ENCODE results near the gene OR2A2.

OR2A2 gene

DNA sequence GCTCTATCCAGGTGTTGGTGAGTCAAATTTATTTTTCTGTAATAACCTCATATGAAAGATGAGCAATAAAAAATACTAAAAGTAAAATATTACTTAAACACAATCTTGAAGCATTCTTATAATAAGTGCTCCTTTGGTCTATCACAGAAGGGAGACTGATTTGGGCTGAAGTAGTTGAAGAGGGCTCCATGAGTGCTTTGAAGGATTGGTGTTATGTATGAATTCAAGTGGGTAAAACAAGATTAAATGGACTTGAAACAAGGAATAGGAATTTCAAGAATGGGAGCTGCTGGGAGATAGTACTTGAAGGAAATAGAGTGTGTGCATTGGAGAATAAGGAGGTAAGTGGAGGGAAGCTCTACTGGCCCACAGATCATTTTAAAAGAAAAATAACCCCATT is 7.3 kb upstream of the OR2A2 start:
- no peak for TF ChIP-seq TAF1 (IDR thresholded peaks at IDR 0.05; ENCODE audit: borderline replicate concordance, insufficient read depth, low read length)
- no peak for TF ChIP-seq REST (IDR thresholded peaks at IDR 0.05; ENCODE audit: insufficient read depth in 1 of 2, low read depth in 2 of 2, low read length in 2 of 2)
- TF ChIP-seq SIN3A (IDR thresholded peaks at IDR 0.05; ENCODE audit: borderline replicate concordance, insufficient read depth, low read length): no peak
- no peak for TF ChIP-seq FOXP2 (optimal IDR thresholded peaks at IDR 0.05; ENCODE audit: borderline replicate concordance, extremely low read depth, extremely low read length, insufficient read depth)
- TF ChIP-seq POLR2AphosphoS5 (IDR thresholded peaks at IDR 0.05; ENCODE audit: low read depth, low read length): no peak

DNA sequence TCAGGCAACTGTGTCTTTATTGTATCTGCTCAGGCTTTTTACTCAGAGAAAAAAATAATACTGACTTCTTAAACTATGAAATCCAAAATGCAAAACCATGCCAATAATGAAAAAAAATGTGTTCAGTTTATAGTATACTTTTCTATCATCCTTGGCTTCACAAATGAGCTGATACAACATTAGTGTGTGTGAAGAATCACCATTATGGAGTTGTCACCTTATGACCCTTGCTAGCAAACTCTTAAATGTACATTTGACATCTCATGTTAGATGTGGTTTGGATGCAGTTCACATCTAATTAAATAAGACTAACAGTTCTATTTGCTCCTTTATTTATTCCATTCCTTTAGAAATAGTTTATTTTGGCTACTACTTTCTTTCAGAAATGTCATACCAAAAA is 4.2 kb upstream of the OR2A2 start:
- TF ChIP-seq TAF1 (IDR thresholded peaks at IDR 0.05; ENCODE audit: borderline replicate concordance, insufficient read depth, low read length) (no peak), FOXP2 (optimal IDR thresholded peaks at IDR 0.05; ENCODE audit: borderline replicate concordance, extremely low read depth, extremely low read length, insufficient read depth) (no peak)

DNA sequence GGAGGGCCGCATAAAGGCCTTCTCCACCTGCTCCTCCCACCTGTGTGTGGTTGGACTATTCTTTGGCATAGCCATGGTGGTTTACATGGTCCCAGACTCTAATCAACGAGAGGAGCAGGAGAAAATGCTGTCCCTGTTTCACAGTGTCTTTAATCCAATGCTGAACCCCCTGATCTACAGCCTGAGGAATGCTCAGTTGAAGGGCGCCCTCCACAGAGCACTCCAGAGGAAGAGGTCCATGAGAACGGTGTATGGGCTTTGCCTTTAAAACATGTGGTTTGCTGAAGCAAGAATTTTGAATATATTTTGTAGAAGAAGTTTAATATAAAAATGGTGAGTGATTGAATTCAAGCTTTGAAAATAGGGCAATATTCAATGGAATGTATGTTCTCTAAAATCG is 889 bp downstream of the OR2A2 start:
- TF ChIP-seq REST (IDR thresholded peaks at IDR 0.05; ENCODE audit: insufficient read depth in 1 of 2, low read depth in 2 of 2, low read length in 2 of 2): no peak
- TF ChIP-seq POLR2AphosphoS5 (IDR thresholded peaks at IDR 0.05; ENCODE audit: low read depth, low read length): no peak
- TF ChIP-seq FOXP2 (optimal IDR thresholded peaks at IDR 0.05; ENCODE audit: borderline replicate concordance, extremely low read depth, extremely low read length, insufficient read depth): no peak
- no peak for TF ChIP-seq TAF1 (IDR thresholded peaks at IDR 0.05; ENCODE audit: borderline replicate concordance, insufficient read depth, low read length)
- TF ChIP-seq SIN3A (IDR thresholded peaks at IDR 0.05; ENCODE audit: borderline replicate concordance, insufficient read depth, low read length): no peak

GRCh38 chr7:144113651-144114050 is 4.3 kb downstream of the OR2A2 start:
- TF ChIP-seq POLR2AphosphoS5 (IDR thresholded peaks at IDR 0.05; ENCODE audit: low read depth, low read length): no peak
- no peak for TF ChIP-seq REST (IDR thresholded peaks at IDR 0.05; ENCODE audit: insufficient read depth in 1 of 2, low read depth in 2 of 2, low read length in 2 of 2)
- no peak for TF ChIP-seq SIN3A (IDR thresholded peaks at IDR 0.05; ENCODE audit: borderline replicate concordance, insufficient read depth, low read length)
- TF ChIP-seq FOXP2 (optimal IDR thresholded peaks at IDR 0.05; ENCODE audit: borderline replicate concordance, extremely low read depth, extremely low read length, insufficient read depth): no peak
- TF ChIP-seq TAF1 (IDR thresholded peaks at IDR 0.05; ENCODE audit: borderline replicate concordance, insufficient read depth, low read length): no peak

DNA sequence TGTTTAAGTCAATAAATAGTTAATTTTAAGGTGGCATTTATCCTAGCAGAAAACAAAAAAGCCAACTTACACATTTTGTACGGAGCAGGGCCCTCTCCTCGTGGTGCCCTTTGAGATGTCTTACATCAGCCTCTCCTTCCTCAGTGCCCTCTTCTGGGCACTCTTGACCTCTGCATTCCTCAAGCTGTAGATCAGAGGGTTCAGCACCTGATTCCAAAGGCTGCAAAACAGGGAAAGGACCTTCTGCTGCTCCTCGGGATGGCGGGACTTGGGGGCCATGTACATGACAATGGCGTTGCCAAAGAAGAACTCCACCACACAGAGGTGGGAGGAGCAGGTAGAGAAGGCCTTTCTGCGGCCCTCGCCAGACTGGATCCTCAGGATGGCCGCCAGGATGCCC is 9.0 kb downstream of the OR2A2 start:
- TF ChIP-seq POLR2AphosphoS5 (IDR thresholded peaks at IDR 0.05; ENCODE audit: low read depth, low read length): no peak
- TF ChIP-seq FOXP2 (optimal IDR thresholded peaks at IDR 0.05; ENCODE audit: borderline replicate concordance, extremely low read depth, extremely low read length, insufficient read depth): no peak
- TF ChIP-seq SIN3A (IDR thresholded peaks at IDR 0.05; ENCODE audit: borderline replicate concordance, insufficient read depth, low read length): no peak
- no peak for TF ChIP-seq REST (IDR thresholded peaks at IDR 0.05; ENCODE audit: insufficient read depth in 1 of 2, low read depth in 2 of 2, low read length in 2 of 2)
- no peak for TF ChIP-seq TAF1 (IDR thresholded peaks at IDR 0.05; ENCODE audit: borderline replicate concordance, insufficient read depth, low read length)
